ENCODE data around the gene ALX3. TPM values are rescaled to one million over a fixed set of nuclear protein-coding genes. Genes with fewer than 3 reads are reported as not detected.

The ALX3 gene
- total RNA-seq, 1 donor from 2014 or later, result not detected

- Mint-ChIP-seq H3K9me3 (ENCODE audit: unreplicated experiment) (no peaks in the 10 kb centered on the region), H3K27me3 (ENCODE audit: unreplicated experiment) (no peaks in the 10 kb centered on the region), H3K4me1 (ENCODE audit: unreplicated experiment) (peaks cover 9% of the 10 kb centered on the region), H3K36me3 (ENCODE audit: unreplicated experiment) (peaks cover 55% of the 10 kb centered on the region), H3K27ac (ENCODE audit: unreplicated experiment) (no peak overlapping the region), H3K4me3 (ENCODE audit: unreplicated experiment) (no peak overlapping the region)
- no peak for DNase-seq (ENCODE audit: extremely low spot score, unreplicated experiment)
- no peak for TF ChIP-seq CTCF (IDR thresholded peaks at IDR 0.05)
Observed at GRCh38 chr1:110050602-110051261, 19.7 kb downstream of the ALX3 start.

GRCh38 chr1:110049801-110050601, 20.5 kb downstream of the ALX3 start:
- peaks cover 55% of the 10 kb centered on the region for H3K36me3 Mint-ChIP-seq (ENCODE audit: unreplicated experiment)
- H3K27ac Mint-ChIP-seq (ENCODE audit: unreplicated experiment), result no peak overlapping the region
- H3K9me3 Mint-ChIP-seq (ENCODE audit: unreplicated experiment), result no peaks in the 10 kb centered on the region
- no peaks in the 10 kb centered on the region for H3K27me3 Mint-ChIP-seq (ENCODE audit: unreplicated experiment)
- DNase-seq (ENCODE audit: extremely low spot score, unreplicated experiment), result no peak
- no peak for TF ChIP-seq CTCF (IDR thresholded peaks at IDR 0.05)
- H3K4me3 Mint-ChIP-seq (ENCODE audit: unreplicated experiment), result no peak overlapping the region
- H3K4me1 Mint-ChIP-seq (ENCODE audit: unreplicated experiment), result peaks cover 2% of the 10 kb centered on the region

- no peak for TF ChIP-seq CTCF (IDR thresholded peaks at IDR 0.05)
- DNase-seq (ENCODE audit: extremely low spot score, unreplicated experiment), result no peak
- no peak overlapping the region for H3K27ac Mint-ChIP-seq (ENCODE audit: unreplicated experiment)
- peaks cover 59% of the 10 kb centered on the region for H3K36me3 Mint-ChIP-seq (ENCODE audit: unreplicated experiment)
- H3K27me3 Mint-ChIP-seq (ENCODE audit: unreplicated experiment), result no peaks in the 10 kb centered on the region
- no peaks in the 10 kb centered on the region for H3K4me1 Mint-ChIP-seq (ENCODE audit: unreplicated experiment)
- no peaks in the 10 kb centered on the region for H3K9me3 Mint-ChIP-seq (ENCODE audit: unreplicated experiment)
- no peak overlapping the region for H3K4me3 Mint-ChIP-seq (ENCODE audit: unreplicated experiment)
Observed at GRCh38 chr1:110048923-110049601, 21.4 kb downstream of the ALX3 start.

GRCh38 chr1:110048240-110048639, 22.2 kb downstream of the ALX3 start:
- H3K36me3 Mint-ChIP-seq (ENCODE audit: unreplicated experiment), result peaks cover 59% of the 10 kb centered on the region
- H3K9me3 Mint-ChIP-seq (ENCODE audit: unreplicated experiment), result no peaks in the 10 kb centered on the region
- no peaks in the 10 kb centered on the region for H3K4me1 Mint-ChIP-seq (ENCODE audit: unreplicated experiment)
- DNase-seq (ENCODE audit: extremely low spot score, unreplicated experiment), result no peak
- no peak overlapping the region for H3K4me3 Mint-ChIP-seq (ENCODE audit: unreplicated experiment)
- H3K27me3 Mint-ChIP-seq (ENCODE audit: unreplicated experiment), result no peaks in the 10 kb centered on the region
- no peak overlapping the region for H3K27ac Mint-ChIP-seq (ENCODE audit: unreplicated experiment)
- no peak for TF ChIP-seq CTCF (IDR thresholded peaks at IDR 0.05)

- peaks cover 57% of the 10 kb centered on the region for H3K36me3 Mint-ChIP-seq (ENCODE audit: unreplicated experiment)
- no peak for DNase-seq (ENCODE audit: extremely low spot score, unreplicated experiment)
- H3K9me3 Mint-ChIP-seq (ENCODE audit: unreplicated experiment), result no peaks in the 10 kb centered on the region
- no peak overlapping the region for H3K4me3 Mint-ChIP-seq (ENCODE audit: unreplicated experiment)
- H3K27ac Mint-ChIP-seq (ENCODE audit: unreplicated experiment), result no peak overlapping the region
- H3K4me1 Mint-ChIP-seq (ENCODE audit: unreplicated experiment), result no peaks in the 10 kb centered on the region
- no peaks in the 10 kb centered on the region for H3K27me3 Mint-ChIP-seq (ENCODE audit: unreplicated experiment)
- TF ChIP-seq CTCF (IDR thresholded peaks at IDR 0.05), result no peak
Observed at GRCh38 chr1:110047463-110047862, 23.0 kb downstream of the ALX3 start.
